ENCODE data around the gene CARMIL3.

- no peak for TF ChIP-seq CTCF (IDR thresholded peaks at IDR 0.05; ENCODE audit: insufficient read depth, low read length)
- no peak for TF ChIP-seq REST (IDR thresholded peaks at IDR 0.05; ENCODE audit: insufficient replicate concordance, low read depth)
Measured at GRCh38 chr14:24110523-24110922, 58.7 kb downstream of the CARMIL3 start.
